ENCODE measurements around the gene TMEM225B.

The TMEM225B gene

DNA sequence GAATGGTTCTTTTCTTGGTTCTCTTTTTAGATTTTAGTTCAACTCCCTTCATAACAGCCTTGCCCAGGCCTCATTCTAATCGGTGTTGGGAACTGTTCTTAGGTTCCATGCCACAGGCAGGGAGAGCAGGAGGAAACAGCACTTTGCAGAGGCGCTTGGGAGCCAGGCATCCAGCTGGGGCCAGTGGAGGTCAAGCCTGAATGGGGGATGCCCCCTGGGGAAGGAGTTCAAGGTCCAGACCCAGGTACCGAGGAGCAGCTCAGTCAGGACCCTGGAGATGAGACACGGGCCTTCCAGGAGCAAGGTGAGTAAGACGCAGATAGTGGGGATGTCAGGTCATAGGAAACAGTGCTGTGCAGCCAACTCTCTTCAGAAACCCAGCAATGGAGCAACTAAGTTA, 23.2 kb downstream of the TMEM225B start:
- Histone ChIP-seq H3K4me3 (ENCODE audit: low read length) (no peak overlapping the region), H3K79me2 (ENCODE audit: low read length) (peaks cover 22% of the 10 kb centered on the region), H3K9ac (ENCODE audit: low read length) (no peak overlapping the region), H3K27me3 (ENCODE audit: low read depth, low read length) (no peaks in the 10 kb centered on the region), H4K20me1 (ENCODE audit: insufficient read depth, low read length) (no peaks in the 10 kb centered on the region), H3K9me3 (ENCODE audit: insufficient read depth, low read length) (no peaks in the 10 kb centered on the region), H3K27ac (ENCODE audit: low read length) (no peak overlapping the region), H3K4me2 (ENCODE audit: low read length) (no peak overlapping the region), H3K4me1 (ENCODE audit: low read length) (peaks cover 6% of the 10 kb centered on the region), H2AFZ (ENCODE audit: low read depth, low read length) (no peak overlapping the region), H3K36me3 (replicated peaks; ENCODE audit: low read depth, low read length) (peaks cover 61% of the 10 kb centered on the region)
- TF ChIP-seq EZH2phosphoT487 (IDR thresholded peaks at IDR 0.05; ENCODE audit: low read depth): no peak

DNA sequence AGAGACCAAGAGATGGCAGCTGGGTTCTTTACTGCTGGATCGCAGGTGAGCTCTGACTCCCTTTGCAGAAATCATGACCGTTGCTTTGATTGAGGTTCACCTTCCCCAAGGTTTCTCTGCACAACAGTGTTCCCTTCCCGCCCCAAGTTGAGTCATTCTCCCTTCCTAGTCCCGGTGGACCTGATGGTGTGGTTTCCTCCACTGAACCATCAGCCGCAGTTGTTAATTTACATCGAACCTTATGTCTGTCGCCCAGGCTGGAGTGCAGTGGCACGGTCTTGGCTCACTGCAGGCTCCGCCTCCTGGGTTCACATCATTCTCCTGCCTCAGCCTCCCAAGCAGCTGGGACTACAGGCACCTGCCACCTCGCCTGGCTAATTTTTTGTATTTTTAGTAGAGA, 24.5 kb downstream of the TMEM225B start:
- H3K79me2 ChIP-seq (ENCODE audit: low read length): peaks cover 13% of the 10 kb centered on the region
- no peaks in the 10 kb centered on the region for H3K27me3 ChIP-seq (ENCODE audit: low read depth, low read length)
- no peaks in the 10 kb centered on the region for H3K9me3 ChIP-seq (ENCODE audit: insufficient read depth, low read length)
- no peaks in the 10 kb centered on the region for H4K20me1 ChIP-seq (ENCODE audit: insufficient read depth, low read length)
- H2AFZ ChIP-seq (ENCODE audit: low read depth, low read length): no peak overlapping the region
- no peak for TF ChIP-seq EZH2phosphoT487 (IDR thresholded peaks at IDR 0.05; ENCODE audit: low read depth)
- TF ChIP-seq, protein P1, sequence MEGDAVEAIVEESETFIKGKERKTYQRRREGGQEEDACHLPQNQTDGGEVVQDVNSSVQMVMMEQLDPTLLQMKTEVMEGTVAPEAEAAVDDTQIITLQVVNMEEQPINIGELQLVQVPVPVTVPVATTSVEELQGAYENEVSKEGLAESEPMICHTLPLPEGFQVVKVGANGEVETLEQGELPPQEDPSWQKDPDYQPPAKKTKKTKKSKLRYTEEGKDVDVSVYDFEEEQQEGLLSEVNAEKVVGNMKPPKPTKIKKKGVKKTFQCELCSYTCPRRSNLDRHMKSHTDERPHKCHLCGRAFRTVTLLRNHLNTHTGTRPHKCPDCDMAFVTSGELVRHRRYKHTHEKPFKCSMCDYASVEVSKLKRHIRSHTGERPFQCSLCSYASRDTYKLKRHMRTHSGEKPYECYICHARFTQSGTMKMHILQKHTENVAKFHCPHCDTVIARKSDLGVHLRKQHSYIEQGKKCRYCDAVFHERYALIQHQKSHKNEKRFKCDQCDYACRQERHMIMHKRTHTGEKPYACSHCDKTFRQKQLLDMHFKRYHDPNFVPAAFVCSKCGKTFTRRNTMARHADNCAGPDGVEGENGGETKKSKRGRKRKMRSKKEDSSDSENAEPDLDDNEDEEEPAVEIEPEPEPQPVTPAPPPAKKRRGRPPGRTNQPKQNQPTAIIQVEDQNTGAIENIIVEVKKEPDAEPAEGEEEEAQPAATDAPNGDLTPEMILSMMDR (IDR thresholded peaks at IDR 0.05; ENCODE audit: low read depth, low read length): no peak
- H3K4me1 ChIP-seq (ENCODE audit: low read length): peaks cover 4% of the 10 kb centered on the region
- H3K4me2 ChIP-seq (ENCODE audit: low read length): no peak overlapping the region
- H3K36me3 ChIP-seq (replicated peaks; ENCODE audit: low read depth, low read length): peaks cover 71% of the 10 kb centered on the region
- no peak overlapping the region for H3K27ac ChIP-seq (ENCODE audit: low read length)
- H3K9ac ChIP-seq (ENCODE audit: low read length): no peak overlapping the region
- H3K4me3 ChIP-seq (ENCODE audit: low read length): no peak overlapping the region

DNA sequence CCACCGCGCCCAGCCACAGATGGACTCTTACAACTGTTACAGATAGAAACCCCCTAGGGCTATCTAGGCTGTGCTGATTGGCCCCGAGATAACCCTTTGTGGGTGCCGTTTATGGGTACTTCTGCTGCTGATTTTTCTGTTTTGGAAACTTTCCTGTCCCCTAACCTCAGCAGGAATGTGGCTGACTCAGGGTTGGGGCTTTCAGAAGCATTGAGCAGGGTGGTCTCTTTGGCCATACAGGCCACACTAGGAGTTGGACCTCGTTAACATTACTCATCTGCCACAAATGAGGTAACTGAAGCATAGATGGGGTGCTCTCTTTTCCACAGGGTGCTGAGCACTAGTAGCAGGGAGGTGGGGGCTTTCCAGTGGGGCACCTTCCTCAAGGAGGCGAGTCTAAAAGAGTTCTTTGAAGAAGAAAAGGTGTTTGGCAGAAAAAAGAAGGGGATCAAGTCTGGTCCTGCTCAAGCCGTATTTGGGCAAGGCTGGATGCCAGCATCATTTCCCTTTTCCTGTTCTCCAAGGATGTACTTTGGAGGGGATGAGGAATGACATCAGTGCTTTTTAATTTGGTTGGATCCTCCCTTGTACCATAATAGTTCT, 25.1 kb downstream of the TMEM225B start:
- Histone ChIP-seq H3K79me2 (ENCODE audit: low read length) (peaks cover 7% of the 10 kb centered on the region; the same call in 1 of the 2 replicates), H3K9ac (ENCODE audit: low read length) (no peak overlapping the region), H3K27ac (ENCODE audit: low read length) (no peak overlapping the region), H3K4me1 (ENCODE audit: low read length) (no peaks in the 10 kb centered on the region), H3K9me3 (ENCODE audit: insufficient read depth, low read length) (no peaks in the 10 kb centered on the region), H3K4me2 (ENCODE audit: low read length) (no peak overlapping the region), H3K27me3 (ENCODE audit: low read depth, low read length) (no peaks in the 10 kb centered on the region), H3K36me3 (replicated peaks; ENCODE audit: low read depth, low read length) (peaks cover 74% of the 10 kb centered on the region), H3K4me3 (ENCODE audit: low read length) (no peak overlapping the region), H2AFZ (ENCODE audit: low read depth, low read length) (no peak overlapping the region), H4K20me1 (ENCODE audit: insufficient read depth, low read length) (no peaks in the 10 kb centered on the region)
- TF ChIP-seq EZH2phosphoT487 (IDR thresholded peaks at IDR 0.05; ENCODE audit: low read depth): no peak
- TF ChIP-seq, protein P1 (IDR thresholded peaks at IDR 0.05; ENCODE audit: low read depth, low read length): no peak

DNA sequence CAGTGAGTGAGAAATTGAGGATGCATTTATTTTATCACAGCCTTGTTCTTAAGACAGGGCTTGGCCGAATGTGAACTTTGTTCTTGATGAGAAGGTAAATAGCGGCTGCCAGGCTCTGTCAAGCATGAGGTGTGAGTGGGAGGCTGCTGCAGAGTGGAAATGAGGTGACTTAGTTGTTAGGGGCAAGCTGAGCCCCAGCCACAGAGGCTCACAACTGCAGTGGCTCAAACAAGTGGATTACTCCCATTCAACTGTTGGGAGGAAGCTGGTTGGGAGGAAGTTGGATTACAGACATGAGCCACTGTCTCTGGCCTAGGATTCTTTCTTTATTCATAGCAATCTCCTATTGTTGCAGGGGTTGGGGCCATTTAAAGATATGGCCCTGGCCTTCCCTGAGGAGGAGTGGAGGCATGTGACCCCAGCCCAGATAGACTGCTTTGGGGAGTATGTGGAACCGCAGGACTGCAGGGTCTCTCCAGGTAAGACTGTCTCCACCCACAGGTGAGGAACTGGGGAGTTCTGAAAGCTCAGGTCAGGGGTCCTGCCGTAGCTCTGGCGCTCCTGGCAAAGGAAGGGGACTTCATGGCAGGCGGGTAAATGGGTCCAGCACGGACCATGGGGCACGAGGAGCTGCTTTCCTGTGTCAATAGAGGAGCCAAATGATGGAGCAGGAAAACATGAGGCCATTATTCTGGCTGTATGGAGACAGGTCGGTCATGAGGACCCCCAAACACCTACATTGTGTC, 25.8 kb downstream of the TMEM225B start:
- Histone ChIP-seq H3K79me2 (ENCODE audit: low read length) (0 out of 2 replicates have a peak, but pooled peaks cover under 1% of the 10 kb centered on the region), H3K9me3 (ENCODE audit: insufficient read depth, low read length) (no peaks in the 10 kb centered on the region), H4K20me1 (ENCODE audit: insufficient read depth, low read length) (no peaks in the 10 kb centered on the region), H3K36me3 (replicated peaks; ENCODE audit: low read depth, low read length) (peaks cover 75% of the 10 kb centered on the region), H3K27ac (ENCODE audit: low read length) (no peak overlapping the region), H2AFZ (ENCODE audit: low read depth, low read length) (no peak overlapping the region), H3K4me2 (ENCODE audit: low read length) (no peak overlapping the region), H3K4me1 (ENCODE audit: low read length) (no peaks in the 10 kb centered on the region), H3K9ac (ENCODE audit: low read length) (no peak overlapping the region), H3K27me3 (ENCODE audit: low read depth, low read length) (no peaks in the 10 kb centered on the region), H3K4me3 (ENCODE audit: low read length) (no peak overlapping the region)
- TF ChIP-seq EZH2phosphoT487 (IDR thresholded peaks at IDR 0.05; ENCODE audit: low read depth): no peak
- TF ChIP-seq, protein P1 (IDR thresholded peaks at IDR 0.05; ENCODE audit: low read depth, low read length): no peak

All from OCI-LY3 (cell line).